Measurements from ENCODE around the gene HCN2. TPM values are rescaled to one million over a fixed set of nuclear protein-coding genes. Genes with fewer than 3 reads are reported as not detected.
"Not testable (repeated sequence)": the region's sequence is repeated elsewhere in the genome, so short reads cannot be mapped to it uniquely, and the experiment has no call there.

The HCN2 gene
- total and polyA plus RNA-seq, 10 donors: 0.09 to 1.1 (median 0.31) TPM; not detected in 2

DNA sequence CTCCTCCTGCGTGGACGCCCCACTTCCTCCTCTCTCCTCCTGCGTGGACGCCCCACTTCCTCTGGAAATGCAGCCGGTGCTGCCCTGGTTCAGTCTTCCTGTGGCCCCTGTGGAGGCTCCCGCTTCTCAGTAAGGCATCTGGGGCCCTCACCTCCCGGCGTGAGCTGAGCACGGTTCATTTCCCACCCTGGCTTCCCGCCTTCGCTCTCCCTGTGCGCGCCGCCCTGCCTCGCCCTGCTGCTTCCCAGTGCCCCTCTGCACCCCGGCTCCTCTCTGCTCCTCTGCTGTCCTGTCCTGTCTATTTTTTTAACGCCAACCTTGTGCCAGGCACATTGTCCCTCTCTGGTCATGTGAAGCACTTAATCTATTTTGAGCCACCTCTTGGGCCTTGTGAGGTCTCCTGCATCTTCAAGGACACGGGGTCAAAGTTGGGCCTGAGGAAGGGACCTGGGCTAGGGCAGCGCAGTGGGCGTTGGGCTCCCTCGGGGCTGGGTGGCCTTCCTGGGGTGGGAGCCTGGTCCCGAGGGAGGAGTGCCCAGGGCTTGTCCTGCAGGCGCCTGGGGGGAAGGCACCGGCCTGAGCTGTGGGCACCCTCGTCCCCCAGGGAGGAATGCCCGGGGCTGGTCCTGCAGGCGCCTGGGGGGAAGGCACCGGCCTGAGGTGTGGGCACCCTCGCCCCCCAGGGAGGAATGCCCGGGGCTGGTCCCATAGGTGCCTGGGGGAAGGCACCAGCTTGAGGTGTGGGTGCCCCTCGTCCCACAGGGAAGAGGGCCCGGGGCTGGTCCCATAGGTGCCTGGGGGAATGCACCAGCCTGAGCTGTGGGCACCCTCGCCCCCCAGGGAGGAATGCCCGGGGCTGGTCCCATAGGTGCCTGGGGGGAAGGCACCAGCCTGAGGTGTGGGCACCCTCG lies 13.0 kb downstream of the HCN2 start:
- Histone ChIP-seq H3K9me3 (peaks cover 0 to 5% (median 0%) of the 10 kb centered on the region in 8 donors), H3K36me3 (no peaks in the 10 kb centered on the region), H3K4me1 (no peaks in the 10 kb centered on the region), H3K4me3 (no peak overlapping the region), H3K27me3 (replicated peaks in 1 of 7) (no peaks in the 10 kb centered on the region), H3K27ac (no peak overlapping the region)
- no peak for DNase-seq
- WGBS, 5 donors: 70 to 87% (median 76%) methylated on average over 33 to 35 of the region's 35 CpGs
- TF ChIP-seq, protein P1, sequence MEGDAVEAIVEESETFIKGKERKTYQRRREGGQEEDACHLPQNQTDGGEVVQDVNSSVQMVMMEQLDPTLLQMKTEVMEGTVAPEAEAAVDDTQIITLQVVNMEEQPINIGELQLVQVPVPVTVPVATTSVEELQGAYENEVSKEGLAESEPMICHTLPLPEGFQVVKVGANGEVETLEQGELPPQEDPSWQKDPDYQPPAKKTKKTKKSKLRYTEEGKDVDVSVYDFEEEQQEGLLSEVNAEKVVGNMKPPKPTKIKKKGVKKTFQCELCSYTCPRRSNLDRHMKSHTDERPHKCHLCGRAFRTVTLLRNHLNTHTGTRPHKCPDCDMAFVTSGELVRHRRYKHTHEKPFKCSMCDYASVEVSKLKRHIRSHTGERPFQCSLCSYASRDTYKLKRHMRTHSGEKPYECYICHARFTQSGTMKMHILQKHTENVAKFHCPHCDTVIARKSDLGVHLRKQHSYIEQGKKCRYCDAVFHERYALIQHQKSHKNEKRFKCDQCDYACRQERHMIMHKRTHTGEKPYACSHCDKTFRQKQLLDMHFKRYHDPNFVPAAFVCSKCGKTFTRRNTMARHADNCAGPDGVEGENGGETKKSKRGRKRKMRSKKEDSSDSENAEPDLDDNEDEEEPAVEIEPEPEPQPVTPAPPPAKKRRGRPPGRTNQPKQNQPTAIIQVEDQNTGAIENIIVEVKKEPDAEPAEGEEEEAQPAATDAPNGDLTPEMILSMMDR (IDR thresholded peaks at IDR 0.05 in 8 of 11, conservative IDR thresholded peaks at IDR 0.05 in 3 of 11): no peak
- no peak for TF ChIP-seq POLR2AphosphoS5 (IDR thresholded peaks at IDR 0.05)
- TF ChIP-seq POLR2A (IDR thresholded peaks at IDR 0.05): no peak
- intact Hi-C loops (cut with DNase I; ENCODE audit: low total_unique reads): no loop called here

DNA sequence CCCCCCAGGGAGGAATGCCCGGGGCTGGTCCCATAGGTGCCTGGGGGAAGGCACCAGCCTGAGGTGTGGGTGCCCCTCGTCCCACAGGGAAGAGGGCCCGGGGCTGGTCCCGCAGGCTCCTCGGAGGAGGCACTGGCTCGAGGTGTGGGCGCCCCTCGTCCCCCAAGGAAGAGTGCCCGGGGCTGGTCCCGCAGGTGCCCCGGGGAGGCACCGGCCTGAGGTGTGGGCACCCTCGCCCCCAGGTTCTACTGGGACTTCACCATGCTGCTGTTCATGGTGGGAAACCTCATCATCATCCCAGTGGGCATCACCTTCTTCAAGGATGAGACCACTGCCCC lies 13.6 kb downstream of the HCN2 start:
- H3K4me3 ChIP-seq; H3K4me1 ChIP-seq; intact Hi-C loops (cut with DNase I; ENCODE audit: low total_unique reads); H3K27ac ChIP-seq; H3K27me3 ChIP-seq (replicated peaks in 1 of 7); DNase-seq; H3K36me3 ChIP-seq; H3K9me3 ChIP-seq: not testable (repeated sequence)
- WGBS, 5 donors: 74 to 96% (median 86%) methylated on average over 10 to 13 of the region's 13 CpGs

DNA sequence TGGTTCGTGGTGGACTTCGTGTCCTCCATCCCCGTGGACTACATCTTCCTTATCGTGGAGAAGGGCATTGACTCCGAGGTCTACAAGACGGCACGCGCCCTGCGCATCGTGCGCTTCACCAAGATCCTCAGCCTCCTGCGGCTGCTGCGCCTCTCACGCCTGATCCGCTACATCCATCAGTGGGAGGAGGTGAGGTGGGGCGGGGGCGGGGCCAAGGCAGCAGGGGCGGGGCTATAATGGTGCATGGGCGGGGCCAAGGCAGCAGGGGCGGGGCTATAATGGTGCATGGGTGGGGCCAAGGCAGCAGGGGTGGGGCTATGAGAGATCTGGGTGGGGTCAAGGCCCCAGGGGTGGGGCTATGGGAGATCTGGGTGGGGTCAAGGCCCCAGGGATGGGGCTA lies 14.1 kb downstream of the HCN2 start:
- not testable (repeated sequence) for H3K9me3 ChIP-seq

DNA sequence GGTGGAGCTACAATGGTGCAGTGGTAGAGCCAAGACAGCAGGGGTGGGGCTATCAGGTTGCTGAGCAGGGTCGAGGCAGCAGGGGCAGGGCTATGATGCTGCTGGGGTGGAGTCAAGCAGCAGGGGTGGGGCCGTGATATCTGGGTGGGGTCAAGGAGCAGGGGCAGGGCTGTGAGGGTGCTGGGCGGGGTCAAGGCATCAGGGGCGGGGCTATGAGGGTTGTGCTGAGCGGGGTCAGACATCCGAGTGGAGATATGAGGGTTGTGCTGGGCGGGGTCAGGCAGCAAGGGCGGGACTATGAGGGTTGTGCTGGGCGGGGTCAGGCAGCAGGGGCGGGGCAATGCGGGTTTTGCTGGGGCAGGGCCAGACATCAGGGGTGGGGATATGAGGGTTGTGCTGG lies 14.7 kb downstream of the HCN2 start:
- TF ChIP-seq POLR2A (IDR thresholded peaks at IDR 0.05) (no peak), POLR2AphosphoS5 (IDR thresholded peaks at IDR 0.05) (no peak)
- TF ChIP-seq, protein P1 (IDR thresholded peaks at IDR 0.05 in 8 of 11, conservative IDR thresholded peaks at IDR 0.05 in 3 of 11): no peak
- intact Hi-C loops (cut with DNase I; ENCODE audit: low total_unique reads): no loop called here
- DNase-seq: no peak
- WGBS, 5 donors: 84 to 89% (median 86%) methylated on average over 10 to 11 of the region's 11 CpGs
- Histone ChIP-seq H3K9me3 (peaks cover 0 to 5% (median 0%) of the 10 kb centered on the region in 8 donors), H3K4me3 (no peak overlapping the region), H3K27me3 (replicated peaks in 1 of 7) (no peaks in the 10 kb centered on the region), H3K27ac (no peak overlapping the region), H3K36me3 (no peaks in the 10 kb centered on the region), H3K4me1 (peaks cover under 1 to 12% (median 9%) of the 10 kb centered on the region in 6 donors)

More for the DNA sequence above, 14.1 kb downstream of the HCN2 start:
- H3K36me3 ChIP-seq; H3K27ac ChIP-seq; DNase-seq; H3K4me3 ChIP-seq; H3K27me3 ChIP-seq (replicated peaks in 1 of 7); intact Hi-C loops (cut with DNase I; ENCODE audit: low total_unique reads); H3K4me1 ChIP-seq: not testable (repeated sequence)
- 90 to 95% (median 91%) methylated on average over 15 to 20 of the region's 20 CpGs for WGBS, 5 donors

DNA sequence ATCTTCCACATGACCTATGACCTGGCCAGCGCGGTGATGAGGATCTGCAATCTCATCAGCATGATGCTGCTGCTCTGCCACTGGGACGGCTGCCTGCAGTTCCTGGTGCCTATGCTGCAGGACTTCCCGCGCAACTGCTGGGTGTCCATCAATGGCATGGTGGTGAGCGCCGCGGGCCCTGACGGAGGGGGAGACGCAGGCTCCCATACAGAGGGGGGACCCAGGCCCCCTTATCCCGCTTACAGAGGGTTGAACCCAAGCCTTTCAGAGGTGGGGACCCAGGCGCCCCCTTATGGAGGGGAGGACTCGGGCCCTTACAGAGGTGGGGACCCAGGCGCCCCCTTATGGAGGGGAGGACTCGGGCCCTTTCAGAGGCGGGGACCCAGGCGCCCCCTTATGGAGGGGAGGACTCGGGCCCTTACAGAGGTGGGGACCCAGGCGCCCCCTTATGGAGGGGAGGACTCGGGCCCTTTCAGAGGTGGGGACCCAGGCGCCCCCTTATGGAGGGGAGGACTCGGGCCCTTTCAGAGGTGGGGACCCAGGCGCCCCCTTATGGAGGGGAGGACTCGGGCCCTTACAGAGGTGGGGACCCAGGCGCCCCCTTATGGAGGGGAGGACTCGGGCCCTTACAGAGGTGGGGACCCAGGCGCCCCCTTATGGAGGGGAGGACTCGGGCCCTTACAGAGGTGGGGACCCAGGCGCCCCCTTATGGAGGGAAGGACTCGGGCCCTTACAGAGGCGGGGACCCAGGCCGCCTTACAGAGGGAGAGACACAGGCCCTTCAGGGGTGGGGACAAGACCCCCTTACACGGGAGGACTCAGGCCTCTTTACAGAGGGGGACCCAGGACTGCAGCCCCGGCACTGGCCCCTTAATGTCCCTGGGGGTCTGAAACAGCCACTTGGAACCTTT lies 15.6 kb downstream of the HCN2 start:
- 64 to 86% (median 84%) methylated on average over 18 to 32 of the region's 34 CpGs for WGBS, 5 donors
- intact Hi-C loops (cut with DNase I; ENCODE audit: low total_unique reads); H3K36me3 ChIP-seq; DNase-seq; H3K4me3 ChIP-seq; H3K27me3 ChIP-seq (replicated peaks in 1 of 7); H3K9me3 ChIP-seq; H3K27ac ChIP-seq: not testable (repeated sequence)
- H3K4me1 ChIP-seq: peaks cover 10 to 22% (median 19%) of the 10 kb centered on the region in 6 donors
